NCI-H345 (cell line): ENCODE measurements around the gene MEIS3.

Experiments
- DNase-seq: peaks from one replicate; lab custom pipeline; 2025; lab: John Stamatoyannopoulos, UW

Gene MEIS3

GRCh38 chr19:47358936-47359335 is 60.4 kb downstream of the MEIS3 start:
- DNase-seq, result no peak

- no peak for DNase-seq
Observed at GRCh38 chr19:47357788-47358680, 61.3 kb downstream of the MEIS3 start.

- no peak for DNase-seq
Observed at GRCh38 chr19:47356900-47357299, 62.4 kb downstream of the MEIS3 start.

GRCh38 chr19:47353307-47353712 is 66.0 kb downstream of the MEIS3 start:
- DNase-seq, result no peak
